SU-DHL-6 (cell line): ENCODE data around the gene GRAMD4.

Experiments
- H2AFZ ChIP-seq: fragments of 200-600 bp; sonication (generic); 2 replicates; pipeline ENCODE4 v1.6.1; 2014; ENCODE audit warnings: low read depth, mild to moderate bottlenecking, moderate library complexity, mixed read lengths, antibody characterized with exemption, low read length; ENCODE audit not compliant: severe bottlenecking
- H3F3A ChIP-seq: fragments of 200-600 bp; shearing (Covaris generic); 2 replicates; pipeline ENCODE4 v1.6.0; 2016; ENCODE audit warnings: antibody characterized with exemption, mild to moderate bottlenecking; ENCODE audit not compliant: insufficient read depth
- H3K27ac ChIP-seq: fragments of 200-600 bp; sonication (generic); 2 replicates; pipeline ENCODE4 v1.5.1; 2016; ENCODE audit warnings: low read depth, mild to moderate bottlenecking, low read length, moderate library complexity, mixed read lengths
- H3K27me3 ChIP-seq: fragments of 200-600 bp; sonication (generic), shearing (Covaris generic); 2 replicates; pipeline ENCODE4 v1.6.0; 2014; ENCODE audit warnings: mild to moderate bottlenecking, low read length
- H3K36me3 ChIP-seq: fragments of 200-600 bp; sonication (generic); 2 replicates; pipeline ENCODE4 v1.6.1; 2014; ENCODE audit warnings: mild to moderate bottlenecking, low read length, mixed read lengths
- H3K4me2 ChIP-seq: fragments of 300-600, 200-600 bp; shearing (Covaris generic), sonication (generic); 2 replicates; pipeline ENCODE4 v1.6.0; 2014; ENCODE audit warnings: low read length, low read depth, mild to moderate bottlenecking; ENCODE audit not compliant: poor library complexity, severe bottlenecking
- H3K4me3 ChIP-seq: fragments of 200-600 bp; sonication (generic); 2 replicates; pipeline ENCODE4 v1.5.1; 2014; ENCODE audit warnings: antibody characterized with exemption, low read length, mild to moderate bottlenecking, mixed read lengths; ENCODE audit not compliant: insufficient read depth, poor library complexity, severe bottlenecking
- H3K79me2 ChIP-seq: fragments of 200-600 bp; sonication (generic); 2 replicates; pipeline ENCODE4 v1.6.1; 2014; ENCODE audit warnings: mild to moderate bottlenecking, low read length, moderate library complexity; ENCODE audit not compliant: insufficient read depth
- H3K9ac ChIP-seq: fragments of 200-600 bp; sonication (generic); 2 replicates; pipeline ENCODE4 v1.7.0; 2014; ENCODE audit warnings: mild to moderate bottlenecking, low read length
- H3K9me2 ChIP-seq: fragments of 200-600 bp; sonication (generic); replicated peaks from 2 replicates; pipeline ENCODE4 v1.6.1; 2014; ENCODE audit warnings: low read length; ENCODE audit not compliant: insufficient read depth
- H3K9me3 ChIP-seq: fragments of 200-600 bp; sonication (generic); 2 replicates; pipeline ENCODE4 v1.6.1; 2014; ENCODE audit warnings: low read length, mixed read lengths; ENCODE audit not compliant: insufficient read depth
- H4K20me1 ChIP-seq: fragments of 200-600 bp; sonication (generic); 2 replicates; pipeline ENCODE4 v1.6.1; 2014; ENCODE audit warnings: low read depth, mild to moderate bottlenecking, antibody characterized with exemption, low read length, moderate library complexity, mixed read lengths
- CTCF ChIP-seq: fragments of 200-600 bp; sonication (generic); IDR thresholded peaks from one replicate; pipeline ENCODE4 v1.5.1; 2017; ENCODE audit warnings: antibody characterized with exemption, mild to moderate bottlenecking, low read length, moderate library complexity; ENCODE audit not compliant: insufficient read depth, poor library complexity, severe bottlenecking
- EZH2phosphoT487 ChIP-seq: fragments of 200-600 bp; sonication (generic), shearing (Covaris generic); conservative IDR thresholded peaks from 2 replicates; pipeline ENCODE4 v1.6.1; 2018; ENCODE audit warnings: mild to moderate bottlenecking, antibody characterized with exemption, low read length, moderate library complexity, mixed read lengths

The GRAMD4 gene

GRCh38 chr22:46726066-46726985 is 106.1 kb downstream of the GRAMD4 start:
- no peaks in the 10 kb centered on the region for H4K20me1 ChIP-seq
- no peak overlapping the region for H3K27ac ChIP-seq
- H3F3A ChIP-seq, result no peaks in the 10 kb centered on the region
- H2AFZ ChIP-seq, result no peak overlapping the region
- no peak overlapping the region for H3K9ac ChIP-seq
- H3K4me3 ChIP-seq, result no peak overlapping the region
- H3K9me2 ChIP-seq, result no peaks in the 10 kb centered on the region
- H3K27me3 ChIP-seq, result no peaks in the 10 kb centered on the region
- no peaks in the 10 kb centered on the region for H3K79me2 ChIP-seq
- H3K9me3 ChIP-seq, result no peaks in the 10 kb centered on the region
- no peaks in the 10 kb centered on the region for H3K36me3 ChIP-seq
- no peak overlapping the region for H3K4me2 ChIP-seq
- TF ChIP-seq CTCF (no peak), EZH2phosphoT487 (no peak)

GRCh38 chr22:46726986-46727317 is 106.8 kb downstream of the GRAMD4 start:
- Histone ChIP-seq H4K20me1 (no peaks in the 10 kb centered on the region), H3K79me2 (no peaks in the 10 kb centered on the region; the same call in 1 of the 2 replicates), H3K36me3 (no peaks in the 10 kb centered on the region), H3K27me3 (no peaks in the 10 kb centered on the region), H3F3A (no peaks in the 10 kb centered on the region), H3K4me3 (no peak overlapping the region), H3K9me3 (no peaks in the 10 kb centered on the region), H3K9ac (no peak overlapping the region), H3K4me2 (no peak overlapping the region), H2AFZ (no peak overlapping the region), H3K9me2 (no peaks in the 10 kb centered on the region), H3K27ac (no peak overlapping the region)
- TF ChIP-seq EZH2phosphoT487, result no peak
- no peak for TF ChIP-seq CTCF

- no peaks in the 10 kb centered on the region for H3F3A ChIP-seq
These were observed 107.7 kb downstream of the GRAMD4 start for GRCh38 chr22:46727813-46728364.

More at GRCh38 chr22:46727813-46728364, 107.7 kb downstream of the GRAMD4 start:
- no peak overlapping the region for H2AFZ ChIP-seq
- H3K27ac ChIP-seq, result no peak overlapping the region
- H3K9ac ChIP-seq, result no peak overlapping the region
- H4K20me1 ChIP-seq, result no peaks in the 10 kb centered on the region
- no peak for TF ChIP-seq CTCF
- no peak for TF ChIP-seq EZH2phosphoT487
- H3K9me3 ChIP-seq, result no peaks in the 10 kb centered on the region
- no peak overlapping the region for H3K4me2 ChIP-seq
- no peak overlapping the region for H3K4me3 ChIP-seq
- H3K79me2 ChIP-seq, result no peaks in the 10 kb centered on the region; the same call in 1 of the 2 replicates
- H3K9me2 ChIP-seq, result no peaks in the 10 kb centered on the region
- H3K36me3 ChIP-seq, result no peaks in the 10 kb centered on the region
- no peaks in the 10 kb centered on the region for H3K27me3 ChIP-seq
